HG02642 (cell line): ENCODE results near the gene STBD1.
"Not testable (repeated sequence)": the region's sequence is repeated elsewhere in the genome, so short reads cannot be mapped to it uniquely, and the experiment has no call there.

Source experiments
- ATAC-seq: cut with Tn5 transposase; IDR thresholded peaks from one replicate; pipeline ENCODE4 v1.9.1; 2021; ENCODE audit warnings: mild to moderate bottlenecking; ENCODE audit not compliant: unreplicated experiment, poor library complexity

The STBD1 gene

DNA sequence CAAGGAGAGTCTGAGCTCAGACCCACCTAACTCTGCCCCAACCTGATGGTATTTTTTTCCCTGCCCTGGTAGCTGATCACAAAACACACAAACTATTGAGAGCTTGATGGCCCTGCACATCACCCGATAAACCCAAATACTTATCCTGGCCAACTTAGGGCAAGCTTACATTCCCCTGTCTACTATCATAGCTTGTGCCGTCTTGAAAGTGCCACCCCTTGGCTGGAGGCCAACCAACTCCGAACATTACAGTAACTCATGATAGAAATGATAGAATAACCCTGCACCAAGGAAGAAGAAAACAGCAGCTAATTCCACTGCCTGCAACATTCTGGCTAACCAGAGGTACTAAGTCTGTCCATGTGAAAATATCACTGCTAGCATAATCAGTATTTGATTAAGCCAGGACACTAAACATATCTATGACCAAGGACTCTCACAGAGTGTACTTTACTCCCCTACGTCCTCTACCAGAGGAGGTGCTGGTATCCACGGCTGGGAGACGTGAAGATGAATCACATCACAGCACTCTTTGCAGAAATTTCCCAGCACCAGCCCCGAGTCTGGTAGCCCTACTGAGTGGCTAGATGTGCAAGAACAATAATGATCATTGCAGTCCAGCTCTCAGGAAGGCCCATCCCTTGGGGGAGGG, 8.9 kb downstream of the STBD1 start:
- ATAC-seq = no peak

DNA sequence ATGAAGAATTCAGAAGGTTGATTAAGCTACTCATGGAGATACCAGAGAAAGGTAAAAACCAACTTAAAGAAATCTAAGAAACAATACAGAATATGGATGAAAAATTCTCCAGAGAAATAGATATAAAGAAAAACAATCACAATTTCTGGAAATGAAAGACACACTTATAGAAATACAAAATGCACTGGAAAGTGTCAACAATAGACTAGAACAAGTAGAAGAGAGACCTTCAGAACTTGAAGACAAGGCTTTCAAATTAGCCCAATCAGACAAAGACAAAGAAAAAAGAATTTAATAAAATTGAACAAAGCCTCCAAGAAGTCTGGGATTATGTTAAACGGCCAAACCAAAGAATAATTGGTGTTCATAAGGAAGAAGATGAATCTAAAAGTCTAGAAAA, 9.6 kb downstream of the STBD1 start:
- ATAC-seq = no peak

DNA sequence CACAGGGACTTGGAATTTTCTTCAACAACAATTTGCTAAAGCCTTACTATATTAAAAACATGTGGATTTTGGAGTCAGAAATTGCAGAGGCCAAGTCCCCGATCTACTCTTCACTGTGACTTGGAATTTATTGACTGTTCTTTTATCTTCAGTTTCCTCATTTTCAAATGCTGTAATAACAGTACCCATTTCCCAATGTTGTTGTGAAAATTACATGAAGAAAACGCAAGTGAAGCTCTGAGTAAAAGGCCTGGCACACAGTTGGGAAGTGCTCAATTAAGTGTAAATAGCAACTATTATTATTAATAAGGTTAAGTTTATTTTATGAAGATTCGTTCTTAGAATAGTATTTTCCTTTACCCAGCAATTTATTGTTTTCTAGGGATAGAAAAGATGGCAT, 15.7 kb downstream of the STBD1 start:
- no peak for ATAC-seq

DNA sequence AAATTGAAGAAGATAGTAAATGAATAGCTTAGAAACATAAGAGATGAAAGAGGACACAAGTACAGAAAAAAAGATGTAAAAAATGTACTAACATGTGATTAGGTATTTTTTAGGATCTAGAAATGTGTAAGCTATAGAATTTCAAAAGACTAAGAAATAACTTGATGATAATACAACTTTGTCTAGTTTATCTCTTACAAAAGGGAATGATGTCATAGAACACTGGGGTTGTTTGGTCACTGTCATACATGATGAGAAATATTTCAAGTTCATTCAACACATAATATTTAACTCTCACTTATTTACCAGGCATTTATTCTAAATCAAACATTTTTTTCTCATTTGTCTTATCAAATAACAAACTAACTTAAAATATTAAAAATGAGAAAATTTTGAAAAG, 18.5 kb downstream of the STBD1 start:
- no peak for ATAC-seq

DNA sequence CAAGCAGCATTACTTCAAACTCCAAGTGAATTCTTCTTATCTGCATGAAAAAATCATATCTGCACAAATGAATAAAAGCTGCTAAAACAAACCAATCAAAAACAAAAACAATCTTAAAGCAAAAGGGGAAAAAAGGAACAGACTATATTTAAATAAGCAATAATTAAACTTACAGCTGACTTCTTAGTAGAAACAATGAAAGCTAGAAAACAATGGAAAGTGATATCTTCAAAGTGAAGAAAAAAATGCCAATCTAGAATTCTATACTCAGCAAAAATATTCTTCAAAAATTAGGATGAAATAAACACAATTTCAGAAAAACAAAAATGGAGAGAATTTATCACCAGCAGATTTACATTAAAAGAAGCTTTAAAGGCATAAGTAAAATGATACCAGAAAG, 20.0 kb downstream of the STBD1 start:
- no peak for ATAC-seq

DNA sequence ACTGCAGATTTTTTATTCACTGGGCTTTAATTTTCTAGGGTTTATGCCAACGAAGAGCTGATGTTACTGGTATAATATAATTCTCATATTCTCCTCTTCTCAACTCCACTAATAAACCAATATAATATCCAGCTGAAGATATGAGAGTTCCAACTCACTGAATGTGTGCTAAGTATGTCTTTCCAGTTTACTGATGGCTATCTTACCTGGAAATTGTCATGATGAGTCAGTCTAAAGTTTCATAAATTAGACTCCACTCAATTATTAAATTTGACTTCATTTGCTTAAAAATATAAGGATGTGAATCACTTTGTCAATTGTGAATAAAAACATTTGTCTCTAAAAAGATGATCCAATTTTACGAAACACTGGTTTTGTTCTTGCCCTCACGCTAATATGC, 28.4 kb downstream of the STBD1 start:
- ATAC-seq = no peak

DNA sequence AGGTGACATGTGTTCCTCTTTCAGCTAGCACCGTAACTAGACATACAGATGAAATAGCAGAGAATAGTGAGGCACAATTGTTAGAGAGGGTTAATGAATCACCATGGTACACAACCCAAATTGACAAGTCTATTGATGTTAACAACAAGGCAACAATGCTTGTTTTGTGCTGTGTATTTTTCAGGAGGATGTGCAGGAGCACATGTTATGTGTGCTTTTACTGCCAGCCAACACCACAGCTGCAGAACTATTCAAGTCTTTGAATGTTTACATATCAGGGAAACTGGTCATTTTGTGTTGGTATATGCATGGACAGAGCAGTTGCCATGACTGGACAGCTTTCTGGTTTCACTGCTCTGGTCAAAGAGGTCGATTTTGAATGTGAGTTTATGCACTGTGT, 32.8 kb downstream of the STBD1 start:
- ATAC-seq = no peak

DNA sequence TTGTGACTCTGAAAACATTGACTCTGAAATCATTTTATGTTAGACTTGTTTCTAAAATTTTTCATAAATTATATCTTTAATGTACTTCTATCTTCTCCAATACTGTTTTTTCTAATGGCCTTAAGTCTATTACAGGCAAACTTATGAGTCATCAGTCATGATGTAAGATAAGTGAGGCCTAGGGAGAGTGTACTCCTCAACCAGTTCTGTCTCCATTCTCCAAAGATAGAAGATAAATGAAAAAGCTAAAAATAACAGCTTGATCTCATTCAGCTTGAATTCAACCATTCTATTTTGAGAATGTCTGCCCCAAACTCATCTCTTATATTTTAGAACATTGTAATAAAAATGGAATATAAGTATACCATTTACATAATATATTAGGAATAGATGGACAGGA, 34.5 kb downstream of the STBD1 start:
- no peak for ATAC-seq

DNA sequence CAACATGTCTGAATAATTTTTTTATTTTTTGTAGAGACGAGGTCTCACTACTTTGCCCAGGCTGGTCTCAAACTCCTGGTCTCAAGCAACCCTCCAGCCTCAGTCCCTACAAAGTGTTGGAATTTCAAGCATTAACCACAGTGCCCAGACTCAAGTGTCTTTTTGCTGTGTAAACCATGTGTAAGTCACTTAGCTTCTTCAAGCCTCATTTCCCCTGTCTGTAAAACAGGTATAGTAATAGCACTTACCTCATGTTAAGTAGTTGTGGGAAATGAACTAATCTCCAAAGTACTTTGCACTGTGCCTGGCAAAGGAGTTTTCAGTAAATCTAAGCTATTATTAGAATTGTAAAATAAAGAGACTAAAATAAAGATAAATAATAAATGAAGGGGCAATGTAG, 35.7 kb downstream of the STBD1 start:
- no peak for ATAC-seq

DNA sequence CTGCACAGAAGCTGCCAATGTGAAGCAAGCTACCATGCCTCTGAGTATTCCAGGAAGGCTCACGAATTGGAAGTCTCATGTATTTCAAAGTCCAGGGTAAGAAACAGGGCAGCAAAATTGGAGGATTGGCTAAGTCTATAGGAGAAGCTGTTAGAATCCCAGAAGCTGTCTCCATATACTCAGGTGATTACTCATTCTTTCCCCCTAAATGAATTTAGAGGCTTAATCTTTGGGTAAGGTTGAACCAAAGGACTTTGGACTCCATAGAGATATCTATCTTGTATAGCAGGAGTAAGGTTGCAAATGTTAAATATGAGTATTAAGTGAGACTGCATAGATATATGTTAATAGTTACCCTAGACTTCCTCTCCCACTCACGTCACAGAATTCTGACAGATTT, 36.3 kb downstream of the STBD1 start:
- no peak for ATAC-seq

DNA sequence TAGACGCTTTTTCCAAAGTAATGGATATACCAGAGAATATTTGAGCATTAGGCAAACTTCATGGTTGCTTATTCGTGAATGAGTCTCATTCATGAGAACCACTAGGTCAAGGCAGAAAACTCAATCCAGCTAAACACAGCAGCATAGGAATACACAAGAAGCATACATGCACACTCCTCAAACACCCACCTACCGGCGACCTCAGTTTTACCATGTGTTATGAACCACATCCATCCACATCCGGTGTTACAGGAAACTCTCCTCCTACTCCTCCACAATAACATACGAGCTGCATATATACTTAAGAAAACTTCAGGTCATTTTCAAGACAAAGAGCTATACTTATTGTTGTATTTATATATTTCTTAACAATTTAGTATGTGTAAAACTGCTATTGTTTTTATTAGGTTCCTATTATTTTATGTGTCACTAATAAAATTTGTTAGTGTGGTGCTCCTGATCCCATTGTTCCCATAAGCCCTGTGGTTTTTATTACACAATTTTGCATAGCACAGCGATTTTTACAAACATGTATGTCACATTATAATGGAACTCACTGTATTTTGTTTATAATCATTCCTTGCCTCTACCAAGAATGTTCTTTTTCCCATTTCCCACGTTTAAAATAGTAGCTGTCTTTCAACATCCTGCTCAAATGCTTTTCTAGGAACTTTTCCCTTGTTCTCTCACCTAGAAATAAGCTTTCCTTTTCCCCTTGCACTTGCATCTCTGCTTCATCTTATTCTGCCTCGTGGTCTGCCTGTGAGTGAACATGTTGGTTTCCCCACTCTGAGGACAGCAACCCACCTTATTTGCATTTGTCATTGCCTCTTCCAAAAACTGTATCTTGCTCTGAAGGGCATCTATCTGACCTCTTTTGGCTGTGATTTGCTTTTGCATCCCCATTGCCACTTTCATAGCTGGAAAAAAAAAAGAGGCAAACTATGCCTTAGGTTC, 48.3 kb downstream of the STBD1 start:
- ATAC-seq = no peak

DNA sequence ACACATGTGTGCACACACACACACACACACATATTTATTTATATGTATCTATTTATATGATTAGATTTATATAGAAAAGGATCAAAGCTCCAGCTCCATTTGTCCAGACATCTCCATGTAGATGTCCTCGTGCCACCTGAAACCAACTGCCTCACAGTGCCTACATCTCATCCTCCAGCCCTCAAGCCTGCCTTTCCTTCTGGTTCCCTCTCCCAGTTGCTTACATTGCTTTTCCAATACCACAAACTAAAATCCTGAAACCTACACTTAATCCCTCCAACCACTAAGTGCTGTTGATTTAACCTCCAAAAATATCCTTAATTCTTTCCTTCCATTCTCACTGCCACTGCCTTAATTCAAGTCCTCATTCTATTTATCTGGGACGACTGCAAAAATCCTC, 51.4 kb downstream of the STBD1 start:
- no peak for ATAC-seq

DNA sequence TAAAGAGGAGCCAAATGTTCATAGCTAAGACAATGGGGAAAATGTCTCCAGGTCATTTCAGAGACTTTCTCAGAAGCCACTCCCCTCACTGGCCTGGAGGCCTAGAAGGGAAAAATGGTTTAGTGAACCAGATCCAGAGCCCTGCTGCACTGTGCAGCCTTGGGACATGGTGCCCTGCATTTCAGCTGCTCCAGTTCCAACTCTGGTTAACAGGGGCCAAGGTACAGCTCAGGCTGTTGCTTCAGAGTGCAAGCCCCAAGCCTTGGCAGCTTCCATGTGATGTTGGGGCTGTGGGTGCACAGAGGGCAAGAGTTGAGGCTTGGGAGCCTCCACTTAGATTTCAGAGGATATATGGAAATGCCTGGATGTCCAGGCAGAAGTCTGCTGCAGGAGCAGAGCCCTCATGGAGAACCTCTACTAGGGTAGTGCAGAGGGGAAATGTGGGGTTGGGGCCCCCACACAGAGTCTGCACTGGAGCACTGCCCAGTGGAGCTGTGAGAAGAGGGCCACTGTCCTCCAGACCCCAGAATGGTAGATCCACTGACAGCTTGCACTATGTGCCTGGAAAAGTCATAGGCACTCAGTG, 53.4 kb downstream of the STBD1 start:
- ATAC-seq = not testable (repeated sequence)
